Midbrain (tissue), 1 donor: ENCODE results near the gene KIAA0319L.

Source experiments
- DNase-seq: peaks from one replicate; lab custom pipeline; 2025; lab: John Stamatoyannopoulos, UW

The KIAA0319L gene

GRCh38 chr1:35443768-35444518 is 113.3 kb downstream of the KIAA0319L start:
- DNase-seq, result no peak

- DNase-seq, result no peak
Observed at GRCh38 chr1:35442734-35443133, 114.5 kb downstream of the KIAA0319L start.

- DNase-seq, result no peak
Observed at GRCh38 chr1:35441926-35442579, 115.2 kb downstream of the KIAA0319L start.

- DNase-seq, result no peak
Observed at GRCh38 chr1:35439626-35440025, 117.6 kb downstream of the KIAA0319L start.

- no peak for DNase-seq
Observed at GRCh38 chr1:35437200-35437599, 120.0 kb downstream of the KIAA0319L start.

GRCh38 chr1:35436078-35436477 is 121.1 kb downstream of the KIAA0319L start:
- DNase-seq, result no peak

GRCh38 chr1:35434703-35435102 is 122.5 kb downstream of the KIAA0319L start:
- DNase-seq, result no peak

- no peak for DNase-seq
Observed at GRCh38 chr1:35433714-35434113, 123.5 kb downstream of the KIAA0319L start.

GRCh38 chr1:35432231-35432630 is 125.0 kb downstream of the KIAA0319L start:
- peak; percentile 35 for DNase-seq

GRCh38 chr1:35431173-35431599 is 126.0 kb downstream of the KIAA0319L start:
- DNase-seq, result no peak

GRCh38 chr1:35430762-35431161 is 126.4 kb downstream of the KIAA0319L start:
- no peak for DNase-seq

GRCh38 chr1:35428360-35428759 is 128.8 kb downstream of the KIAA0319L start:
- DNase-seq, result no peak

GRCh38 chr1:35426097-35426586 is 131.1 kb downstream of the KIAA0319L start:
- no peak for DNase-seq

GRCh38 chr1:35408925-35409324 is 148.3 kb downstream of the KIAA0319L start:
- no peak for DNase-seq

GRCh38 chr1:35407743-35408142 is 149.5 kb downstream of the KIAA0319L start:
- DNase-seq, result no peak

- DNase-seq, result no peak
Observed at GRCh38 chr1:35406103-35406502, 151.1 kb downstream of the KIAA0319L start.

- no peak for DNase-seq
Observed at GRCh38 chr1:35401049-35401448, 156.2 kb downstream of the KIAA0319L start.

- DNase-seq, result no peak
Observed at GRCh38 chr1:35398739-35399138, 158.5 kb downstream of the KIAA0319L start.

- DNase-seq, result no peak
Observed at GRCh38 chr1:35394386-35394785, 162.8 kb downstream of the KIAA0319L start.

GRCh38 chr1:35390600-35391494 is 166.4 kb downstream of the KIAA0319L start:
- DNase-seq, result no peak

- no peak for DNase-seq
Observed at GRCh38 chr1:35386959-35387358, 170.2 kb downstream of the KIAA0319L start.

GRCh38 chr1:35386290-35386689 is 170.9 kb downstream of the KIAA0319L start:
- no peak for DNase-seq
